Measurements from ENCODE around the gene LMO7.

LMO7 gene

DNA sequence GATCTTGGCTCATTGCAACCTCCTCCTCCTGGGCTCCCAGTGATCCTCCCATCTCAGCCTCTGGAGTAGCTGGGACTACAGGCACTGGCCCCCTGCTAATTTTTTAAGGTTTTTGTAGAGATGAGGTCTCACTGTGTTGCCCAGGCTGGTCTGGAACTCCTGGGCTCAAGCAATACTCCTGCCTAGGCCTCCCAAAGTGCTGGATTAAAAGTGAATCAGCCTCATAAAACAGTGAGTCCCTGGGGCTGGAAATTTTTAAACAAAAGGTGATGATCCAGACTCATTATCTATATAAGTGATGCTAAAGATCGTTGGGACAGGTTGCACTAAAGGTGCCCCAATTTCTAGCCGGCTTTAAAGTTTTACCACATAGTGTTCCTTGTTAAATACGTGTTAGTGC, 112.7 kb downstream of the LMO7 start:
- no peak for DNase-seq

DNA sequence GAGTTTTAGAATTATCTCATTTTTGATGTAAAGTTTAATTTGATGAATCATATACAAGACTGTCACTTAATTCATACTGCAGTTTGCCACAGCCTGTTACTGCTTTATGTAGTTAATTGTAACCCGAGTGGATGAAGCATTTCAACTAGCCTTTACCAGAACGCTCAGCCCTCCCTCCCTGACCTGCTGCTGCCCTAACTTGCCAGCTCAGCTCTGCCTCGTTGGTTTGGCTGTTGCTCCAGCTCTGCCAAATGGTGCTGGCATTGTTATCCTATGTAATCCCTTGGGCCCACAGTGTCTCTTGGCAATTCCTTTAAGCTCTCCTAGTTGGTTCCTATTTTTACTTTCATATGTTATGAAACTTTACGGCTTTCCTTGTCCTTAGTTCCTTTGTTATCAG, 113.3 kb downstream of the LMO7 start:
- DNase-seq: no peak

DNA sequence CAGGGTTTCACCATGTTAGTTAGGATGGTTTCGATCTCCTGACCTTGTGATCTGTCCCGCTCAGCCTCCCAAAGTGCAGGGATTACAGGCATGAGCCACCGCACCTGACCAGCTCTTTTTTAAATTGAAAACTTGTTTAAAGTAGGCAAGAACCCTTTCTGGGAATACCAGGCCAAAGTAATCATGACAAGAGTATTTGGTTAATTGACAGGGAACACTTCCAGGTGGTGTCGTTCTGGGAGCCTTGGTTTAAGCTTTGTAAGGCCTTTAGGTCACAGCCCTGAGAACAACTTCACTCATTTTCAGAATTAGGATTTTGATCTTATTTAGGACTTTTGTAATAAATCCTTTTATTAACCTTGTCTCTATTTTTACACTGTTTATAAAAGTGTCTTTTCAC, 115.2 kb downstream of the LMO7 start:
- DNase-seq: no peak

DNA sequence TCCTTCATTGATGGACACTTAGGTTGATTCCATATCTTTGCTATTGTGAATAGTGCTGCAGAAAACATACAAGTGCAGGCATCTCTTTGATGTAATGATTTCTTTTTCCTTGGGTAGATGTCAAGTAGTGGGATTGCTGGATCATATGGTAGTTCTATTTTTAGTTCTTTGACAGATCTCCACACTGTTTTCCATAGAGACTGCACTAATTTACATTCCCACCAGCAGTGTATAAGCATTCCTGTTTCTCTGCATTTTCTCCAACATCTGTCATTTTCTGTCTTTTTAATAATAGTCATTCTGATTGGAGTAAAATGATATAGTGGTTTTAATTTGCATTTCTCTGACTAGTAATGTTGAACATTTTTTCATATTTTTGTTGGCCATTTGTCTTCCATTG, 116.7 kb downstream of the LMO7 start:
- no peak for DNase-seq

DNA sequence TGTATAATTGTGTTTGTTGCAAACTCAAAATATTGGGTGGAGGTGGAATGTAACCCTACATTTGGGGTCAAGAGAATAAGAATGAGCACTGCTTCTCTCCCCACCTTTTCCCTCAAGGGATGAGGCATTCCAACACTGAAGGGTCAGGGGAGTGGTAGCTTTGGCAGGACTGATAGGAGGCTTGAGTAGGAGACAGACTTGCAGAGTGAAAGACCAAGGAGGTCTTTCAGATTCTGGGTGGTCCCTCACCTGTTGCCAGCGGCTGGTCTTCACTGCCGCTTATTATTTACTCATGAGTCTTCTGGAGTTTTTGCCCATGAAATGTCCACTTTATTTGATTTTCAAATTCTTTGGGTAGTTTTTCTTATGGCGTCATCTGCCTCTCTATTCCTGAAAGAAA, 118.8 kb downstream of the LMO7 start:
- no peak for DNase-seq

DNA sequence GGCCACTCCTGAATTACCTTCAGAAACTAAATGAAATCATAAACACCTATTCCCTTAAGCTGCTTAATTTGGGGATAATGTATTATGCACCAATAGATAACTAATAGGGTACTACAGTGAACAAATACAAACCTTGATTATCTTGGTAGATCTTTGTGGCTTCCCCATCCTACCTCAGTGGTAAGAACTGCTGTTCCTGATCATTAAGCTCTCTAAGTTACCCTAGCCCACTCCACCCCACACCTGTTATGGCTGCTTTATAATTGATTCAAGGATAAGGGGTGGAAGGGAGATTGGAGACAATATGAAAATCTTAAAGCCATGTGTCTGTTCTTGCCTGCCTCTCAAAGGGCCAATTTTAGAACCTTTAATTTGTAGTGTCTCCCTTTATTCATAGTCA, 121.2 kb downstream of the LMO7 start:
- no peak for DNase-seq

DNA sequence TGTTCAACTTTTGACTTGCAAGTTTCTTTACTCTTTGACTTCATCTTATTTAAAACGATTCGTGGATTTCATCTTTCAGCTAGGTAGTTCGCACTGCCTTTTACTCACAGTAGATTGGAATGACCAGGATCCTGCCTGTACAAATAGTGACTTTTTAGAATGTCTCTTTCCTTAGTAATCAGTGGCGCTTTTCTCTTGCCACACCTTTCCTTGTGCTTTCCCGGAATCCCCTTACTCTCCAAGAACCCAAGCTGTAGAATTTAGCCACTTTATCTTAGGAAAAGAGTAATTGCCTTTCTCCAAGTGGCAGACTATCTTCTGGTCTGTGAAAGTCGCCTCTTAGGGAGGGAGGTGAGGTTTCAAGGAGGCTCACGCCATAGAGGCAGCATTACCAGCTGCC, 123.4 kb downstream of the LMO7 start:
- DNase-seq: no peak

- no peak for DNase-seq
Observed at GRCh38 chr13:75760131-75761021, 124.2 kb downstream of the LMO7 start.

DNA sequence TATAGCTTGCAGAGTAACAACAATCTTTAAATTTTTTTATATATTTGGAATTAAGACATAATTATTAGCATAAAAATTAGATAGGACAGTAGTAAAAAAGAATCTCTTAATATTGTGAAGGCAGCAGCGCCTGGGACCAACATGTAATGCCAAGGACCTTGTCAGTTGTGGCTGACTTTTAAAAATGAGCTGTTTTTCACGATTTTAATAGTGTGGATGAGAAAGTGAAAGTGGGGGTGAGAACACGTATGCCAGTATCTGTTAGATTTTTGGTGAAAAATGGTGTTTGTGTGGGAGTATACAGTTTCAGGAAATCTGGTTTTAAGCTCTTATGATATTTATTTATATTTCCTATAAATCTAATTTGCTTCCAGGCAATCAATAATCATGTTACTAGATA, 125.2 kb downstream of the LMO7 start:
- no peak for DNase-seq

GRCh38 chr13:75762076-75762937, 126.2 kb downstream of the LMO7 start:
- DNase-seq: no peak

DNA sequence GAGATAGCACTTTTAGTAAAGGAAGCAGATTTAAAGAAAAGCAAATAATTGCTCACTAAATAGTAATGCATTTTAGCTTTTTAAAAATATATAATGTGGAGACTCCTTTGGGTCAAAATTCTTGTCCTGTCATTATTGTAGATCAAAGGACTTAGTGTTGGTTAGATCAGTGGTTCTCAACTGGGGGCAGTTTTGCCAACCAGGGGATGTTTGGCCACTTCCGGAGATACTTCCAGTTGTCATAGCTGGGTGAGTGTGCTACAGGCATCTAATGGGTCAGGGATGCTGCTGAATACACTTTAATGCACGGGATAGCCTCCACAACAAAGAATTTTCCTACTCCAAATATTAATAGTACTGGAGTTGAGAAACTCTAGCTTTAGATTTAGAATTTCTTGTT, 126.8 kb downstream of the LMO7 start:
- DNase-seq: no peak

GRCh38 chr13:75763512-75763911, 127.4 kb downstream of the LMO7 start:
- DNase-seq: no peak

GRCh38 chr13:75764251-75764925, 128.3 kb downstream of the LMO7 start:
- no peak for DNase-seq

DNA sequence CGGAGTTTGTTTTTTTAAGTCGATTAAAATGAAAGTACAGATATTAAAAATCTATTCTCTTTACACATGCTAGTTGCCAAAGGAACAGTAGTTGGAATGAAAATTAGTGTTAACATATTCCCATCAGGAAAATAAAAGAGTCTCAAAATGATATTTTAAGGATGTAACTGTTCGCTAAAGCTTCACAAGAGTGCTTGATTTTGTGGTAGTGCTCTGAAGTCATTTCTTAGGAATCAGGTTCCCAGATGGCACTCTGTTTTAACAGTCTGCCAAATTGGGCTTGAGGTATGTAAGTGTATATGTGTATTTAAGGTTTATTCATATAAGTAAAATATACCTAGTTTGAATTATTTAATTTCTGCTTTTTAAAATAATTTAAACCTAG, 128.8 kb downstream of the LMO7 start:
- no peak for DNase-seq

DNA sequence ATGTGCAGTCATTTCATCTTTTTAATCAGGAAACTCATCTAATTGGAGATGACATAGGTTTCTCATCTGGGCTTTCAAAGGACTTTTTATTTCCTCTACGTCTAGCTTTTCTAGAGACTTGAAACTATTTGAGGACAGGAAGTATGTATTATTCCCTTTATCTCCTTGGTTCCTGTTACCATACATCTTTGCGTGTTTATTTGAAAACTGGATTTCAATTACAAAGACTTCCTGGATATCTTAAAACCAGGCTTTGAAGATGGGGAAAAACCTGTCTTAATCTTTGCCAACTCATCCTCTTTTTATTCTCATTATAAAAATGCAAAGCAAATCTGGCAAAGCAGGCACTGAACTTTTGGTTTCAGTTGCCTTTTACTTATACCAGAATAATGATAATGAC, 130.5 kb downstream of the LMO7 start:
- DNase-seq: no peak

DNA sequence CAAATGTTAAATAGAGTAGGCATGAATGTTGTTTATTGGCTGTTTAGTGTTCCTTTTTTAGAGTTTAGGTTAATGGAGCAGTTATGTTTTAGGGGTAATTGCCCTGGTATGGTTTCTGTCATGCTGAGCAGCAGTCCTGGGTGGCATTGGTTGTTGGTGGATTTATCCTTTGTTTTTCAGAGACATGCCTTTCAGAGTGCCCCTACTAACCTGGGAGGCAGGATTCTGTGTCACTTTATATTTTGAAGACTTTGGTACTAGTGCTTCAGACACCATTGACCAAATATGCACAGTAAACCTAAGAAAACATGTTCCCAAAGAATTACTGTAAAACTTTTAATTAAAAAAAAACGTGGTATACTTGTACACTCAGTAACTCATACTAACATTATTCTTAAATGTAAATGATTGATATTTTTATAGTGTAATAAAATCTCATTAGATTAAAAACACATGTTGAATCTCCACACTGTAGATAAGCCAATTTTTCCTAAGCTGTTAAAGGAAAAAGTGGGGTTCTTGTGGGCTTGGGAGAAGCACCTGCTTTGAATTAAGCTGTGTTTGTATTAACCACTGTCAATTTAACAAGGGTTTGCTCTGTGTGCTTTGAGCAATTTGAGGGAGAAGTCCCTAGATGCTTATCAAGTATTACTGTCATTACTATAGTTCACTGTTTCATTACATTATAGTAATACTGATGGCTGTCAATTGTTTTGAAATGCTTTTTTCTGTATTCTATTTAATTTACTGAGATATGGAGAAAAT, 133.2 kb downstream of the LMO7 start:
- DNase-seq: no peak

DNA sequence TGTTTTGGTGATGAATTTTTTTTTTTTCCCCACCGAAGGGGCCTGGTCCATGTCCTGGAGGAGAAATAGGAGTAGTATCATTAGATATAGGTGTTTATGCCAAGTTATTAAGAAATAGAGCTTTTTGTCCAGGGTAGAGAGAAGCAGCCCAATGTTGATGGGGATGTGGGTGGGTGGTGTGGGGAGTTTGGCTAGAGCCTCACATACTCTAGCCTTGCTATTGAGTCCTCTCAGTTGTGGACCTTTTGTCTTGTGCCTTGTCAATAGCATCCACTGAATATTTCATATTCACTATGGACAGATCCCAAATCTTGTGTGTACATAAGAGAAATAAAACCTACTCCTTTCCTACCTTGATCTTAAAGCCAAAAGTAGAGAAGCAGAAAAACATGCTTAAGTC, 134.0 kb downstream of the LMO7 start:
- DNase-seq: no peak

DNA sequence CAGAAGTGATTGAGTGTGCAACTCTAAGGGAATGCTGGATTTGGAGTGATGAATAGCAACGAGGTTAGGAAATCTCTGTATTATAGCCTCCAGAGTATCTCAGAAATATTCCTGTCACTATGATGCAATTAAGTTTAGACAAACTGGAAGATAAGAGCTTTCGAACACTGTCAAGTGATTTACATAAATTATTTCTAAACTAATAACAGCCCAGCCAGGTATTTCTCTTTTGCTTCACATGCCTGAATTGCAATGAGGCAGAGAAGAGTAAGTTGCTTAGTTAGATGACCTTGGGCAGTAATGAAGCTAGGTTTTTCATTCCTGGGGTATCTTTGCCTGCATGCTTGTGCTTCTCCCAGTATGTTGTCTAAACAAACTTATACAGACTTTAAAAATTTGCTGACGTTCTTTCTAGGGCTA, 134.5 kb downstream of the LMO7 start:
- no peak for DNase-seq

GRCh38 chr13:75771226-75771625, 135.1 kb downstream of the LMO7 start:
- no peak for DNase-seq

DNA sequence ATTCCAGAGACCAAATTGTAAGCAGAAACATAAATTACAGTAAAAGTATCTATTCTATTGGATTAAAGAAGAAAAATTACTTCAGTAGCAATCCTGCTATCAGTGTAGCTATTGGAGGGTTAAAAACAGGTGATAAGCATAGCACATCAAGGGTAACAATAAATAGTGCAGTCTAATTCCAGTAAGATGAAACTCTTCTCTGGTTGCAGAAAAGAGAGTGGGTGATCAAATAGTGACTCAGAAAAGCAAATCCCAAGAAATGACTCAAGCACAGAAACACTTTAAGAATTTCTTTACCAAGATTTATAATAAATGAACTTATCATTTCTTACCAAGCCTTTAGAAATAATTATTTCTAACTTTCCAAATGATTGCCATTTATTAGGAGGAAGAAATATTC, 135.7 kb downstream of the LMO7 start:
- no peak for DNase-seq

DNA sequence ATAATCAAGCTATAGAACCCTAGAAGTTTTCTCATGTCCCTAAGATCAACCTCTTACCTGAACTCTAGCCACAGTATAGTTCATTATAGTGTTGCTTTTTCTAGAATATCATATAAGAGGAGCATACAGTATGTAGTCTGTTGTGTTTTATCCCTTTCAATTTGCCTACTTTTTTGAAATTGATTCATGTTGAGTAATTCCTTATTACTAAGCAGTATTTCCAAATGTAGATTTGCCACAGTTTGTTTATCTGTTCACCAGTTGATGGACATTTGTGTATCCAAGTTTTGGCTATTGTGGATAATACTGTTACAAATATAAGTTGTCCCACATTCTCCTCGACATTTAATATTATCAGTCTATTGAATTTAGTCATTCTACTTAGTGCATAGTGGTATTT, 138.0 kb downstream of the LMO7 start:
- no peak for DNase-seq

- no peak for DNase-seq
Observed at GRCh38 chr13:75776550-75776949, 140.4 kb downstream of the LMO7 start.

DNA sequence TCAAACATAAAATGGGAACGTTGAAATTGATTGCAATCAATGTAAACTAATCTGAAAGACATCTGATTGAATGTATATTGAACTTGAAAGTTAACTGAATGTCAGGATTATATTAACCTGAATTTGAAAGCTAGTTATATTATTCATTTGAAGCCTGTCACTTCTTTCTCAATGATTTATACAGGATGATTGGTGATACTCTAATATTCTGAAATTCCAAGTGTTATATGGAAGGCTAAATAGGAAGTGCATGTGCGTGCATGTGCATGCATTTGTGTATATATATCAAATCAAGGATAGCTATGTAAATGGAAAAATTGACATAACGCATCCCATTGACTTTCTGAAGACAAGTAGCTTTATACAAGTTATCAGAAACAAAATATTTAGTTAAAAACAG, 143.3 kb downstream of the LMO7 start:
- DNase-seq: no peak

Measured in effector CD8-positive, alpha-beta T cell (primary cell).